IPS-18a (cell line): ENCODE results near the gene ANKS1A.
A peak's percentile ranks its signal among the peaks of the same experiment; 100 is the strongest.
"Not testable (repeated sequence)": the region's sequence is repeated elsewhere in the genome, so short reads cannot be mapped to it uniquely, and the experiment has no call there.

Experiments used
- H3K27ac ChIP-seq: one replicate; pipeline ENCODE4 v1.5.1; 2013; ENCODE audit warnings: low read length
- H3K27me3 ChIP-seq: one replicate; pipeline ENCODE4 v1.6.1; 2013; ENCODE audit warnings: mild to moderate bottlenecking, low read length; ENCODE audit not compliant: control insufficient read depth, insufficient read depth
- H3K36me3 ChIP-seq: one replicate; pipeline ENCODE4 v1.6.1; 2013; ENCODE audit warnings: low read depth, low read length; ENCODE audit not compliant: control insufficient read depth
- H3K4me1 ChIP-seq: one replicate; pipeline ENCODE4 v1.6.1; 2013; ENCODE audit warnings: low read depth, low read length; ENCODE audit not compliant: control insufficient read depth
- H3K4me3 ChIP-seq: one replicate; pipeline ENCODE4 v1.5.1; 2013; ENCODE audit warnings: low read length
- H3K9ac ChIP-seq: one replicate; pipeline ENCODE4 v1.6.1; 2013; ENCODE audit warnings: mild to moderate bottlenecking, low read length, moderate library complexity
- H3K9me3 ChIP-seq: one replicate; pipeline ENCODE4 v1.6.1; 2013; ENCODE audit warnings: low read depth, low read length; ENCODE audit not compliant: control insufficient read depth

ANKS1A gene

DNA sequence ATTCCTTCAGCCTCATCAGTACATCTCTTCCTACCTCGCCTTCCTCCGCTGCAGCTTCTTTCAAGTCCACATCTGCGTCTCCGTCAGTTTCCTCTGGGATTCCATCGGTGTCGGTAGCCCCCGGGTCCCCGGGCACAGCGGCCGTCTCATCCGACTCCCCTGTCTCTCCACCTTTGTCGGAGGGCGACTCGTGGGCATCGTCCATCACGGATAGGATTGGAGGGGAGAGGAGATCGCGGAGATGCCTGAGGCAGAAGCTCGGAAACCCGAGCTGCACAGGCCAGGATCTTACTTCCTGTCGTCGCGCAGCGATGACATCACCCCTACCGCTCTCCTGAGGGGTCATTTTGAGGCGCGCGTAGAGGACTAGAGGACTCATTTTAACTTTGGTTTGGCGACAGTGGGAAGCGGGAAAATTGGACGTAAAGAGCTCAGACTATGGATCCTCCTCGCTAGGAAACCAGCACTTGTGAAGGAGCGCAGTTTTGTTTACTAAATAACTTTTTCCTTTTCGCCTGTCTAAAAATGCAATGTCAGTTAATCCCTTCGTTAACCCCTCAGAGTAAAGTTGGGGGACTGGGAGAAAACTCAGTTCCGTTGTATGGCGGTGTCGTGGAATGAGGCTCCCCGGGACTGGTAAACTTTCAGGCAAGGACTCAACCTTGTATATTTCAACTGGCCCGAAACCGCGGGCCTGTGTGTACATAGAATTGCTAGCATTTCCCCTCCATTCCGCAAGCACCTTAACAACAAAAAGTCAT is 1.1 kb upstream of the ANKS1A start, which contains the start of gene TAF11:
TSS of gene TAF11 (minus strand) at position 290 of the 761 bp plus-strand sequence. CDS start at position 205, 85 bp downstream.
- H3K4me3 ChIP-seq, result peak within 1 kb of the TSS; percentile 99
- peak within 1 kb of the TSS; percentile 90 for H3K27ac ChIP-seq
- H3K36me3 ChIP-seq, result peaks cover 3% of the 10 kb centered on the region
- H3K9ac ChIP-seq, result peak within 1 kb of the TSS; percentile 87
- H3K27me3 ChIP-seq, result no peaks in the 10 kb centered on the region
- H3K9me3 ChIP-seq, result no peaks in the 10 kb centered on the region
- H3K4me1 ChIP-seq, result peaks cover 4% of the 10 kb centered on the region

GRCh38 chr6:34888514-34888856 is 570 bp upstream of the ANKS1A start:
- peak overlapping the region; percentile 90 for H3K27ac ChIP-seq
- H3K4me3 ChIP-seq, result peak overlapping the region; percentile 99
- H3K4me1 ChIP-seq, result peaks cover 4% of the 10 kb centered on the region
- no peaks in the 10 kb centered on the region for H3K9me3 ChIP-seq
- peak overlapping the region; percentile 87 for H3K9ac ChIP-seq
- H3K27me3 ChIP-seq, result no peaks in the 10 kb centered on the region
- no peaks in the 10 kb centered on the region for H3K36me3 ChIP-seq

DNA sequence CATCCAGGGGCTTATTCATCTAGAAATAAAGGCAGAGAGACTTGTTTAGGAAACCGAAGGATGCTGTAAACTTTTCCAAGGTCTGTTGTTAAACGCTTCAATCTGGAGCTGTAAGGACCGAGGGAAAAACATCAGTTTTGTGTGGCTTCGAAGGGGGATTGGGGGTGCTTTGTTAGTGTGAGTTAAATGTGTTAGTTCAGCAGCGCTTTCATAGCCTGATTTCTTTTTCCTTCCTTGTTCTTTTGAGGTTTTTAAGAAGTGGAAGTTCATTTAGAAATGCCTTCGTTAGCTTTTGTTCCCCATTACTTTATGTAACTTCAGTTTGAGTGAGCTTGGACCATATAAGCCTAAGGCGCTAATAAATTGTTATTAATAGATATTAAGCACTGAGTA is 1.5 kb downstream of the ANKS1A start:
- H3K27ac ChIP-seq, result no peak overlapping the region
- peak overlapping the region; percentile 69 for H3K9ac ChIP-seq
- peaks cover 4% of the 10 kb centered on the region for H3K4me1 ChIP-seq

GRCh38 chr6:34891296-34891695 is 2.2 kb downstream of the ANKS1A start:
- H3K4me1 ChIP-seq, result peaks cover 4% of the 10 kb centered on the region
- H3K27me3 ChIP-seq, result no peaks in the 10 kb centered on the region
- no peaks in the 10 kb centered on the region for H3K36me3 ChIP-seq
- no peak overlapping the region for H3K27ac ChIP-seq
- H3K4me3 ChIP-seq, result no peak overlapping the region
- no peaks in the 10 kb centered on the region for H3K9me3 ChIP-seq
- no peak overlapping the region for H3K9ac ChIP-seq

More for the DNA sequence above, 1.5 kb downstream of the ANKS1A start:
- H3K4me3 ChIP-seq, result peak overlapping the region; percentile 99
- no peaks in the 10 kb centered on the region for H3K36me3 ChIP-seq
- H3K9me3 ChIP-seq, result no peaks in the 10 kb centered on the region
- H3K27me3 ChIP-seq, result no peaks in the 10 kb centered on the region

DNA sequence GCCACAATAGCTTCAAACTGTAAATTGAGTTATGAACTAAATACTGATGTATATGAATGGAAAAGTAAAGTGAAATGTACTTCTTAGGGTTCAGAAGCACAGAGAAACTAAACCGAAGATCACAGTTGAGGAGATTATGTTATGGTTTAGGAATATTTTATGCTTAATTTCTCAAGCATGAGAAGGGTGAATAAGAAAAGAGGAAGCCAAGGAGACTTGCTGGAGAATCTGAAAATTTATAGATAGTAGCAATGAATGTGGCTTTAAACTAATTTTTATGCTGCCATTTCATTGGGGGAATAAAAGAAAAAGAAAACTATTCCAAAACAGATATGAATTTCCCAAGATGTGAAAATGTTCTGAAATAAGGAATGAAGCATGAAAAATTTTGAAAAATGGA is 5.6 kb downstream of the ANKS1A start:
- no peak overlapping the region for H3K4me3 ChIP-seq
- no peaks in the 10 kb centered on the region for H3K36me3 ChIP-seq
- no peak overlapping the region for H3K27ac ChIP-seq
- H3K27me3 ChIP-seq, result no peaks in the 10 kb centered on the region
- no peaks in the 10 kb centered on the region for H3K9me3 ChIP-seq
- peaks cover 4% of the 10 kb centered on the region for H3K4me1 ChIP-seq
- no peak overlapping the region for H3K9ac ChIP-seq

- H3K9me3 ChIP-seq, result no peaks in the 10 kb centered on the region
- no peak overlapping the region for H3K27ac ChIP-seq
- H3K9ac ChIP-seq, result no peak overlapping the region
- H3K27me3 ChIP-seq, result no peaks in the 10 kb centered on the region
- H3K36me3 ChIP-seq, result no peaks in the 10 kb centered on the region
- H3K4me1 ChIP-seq, result no peaks in the 10 kb centered on the region
- no peak overlapping the region for H3K4me3 ChIP-seq
Measured at GRCh38 chr6:34897130-34897529, 8.1 kb downstream of the ANKS1A start.

DNA sequence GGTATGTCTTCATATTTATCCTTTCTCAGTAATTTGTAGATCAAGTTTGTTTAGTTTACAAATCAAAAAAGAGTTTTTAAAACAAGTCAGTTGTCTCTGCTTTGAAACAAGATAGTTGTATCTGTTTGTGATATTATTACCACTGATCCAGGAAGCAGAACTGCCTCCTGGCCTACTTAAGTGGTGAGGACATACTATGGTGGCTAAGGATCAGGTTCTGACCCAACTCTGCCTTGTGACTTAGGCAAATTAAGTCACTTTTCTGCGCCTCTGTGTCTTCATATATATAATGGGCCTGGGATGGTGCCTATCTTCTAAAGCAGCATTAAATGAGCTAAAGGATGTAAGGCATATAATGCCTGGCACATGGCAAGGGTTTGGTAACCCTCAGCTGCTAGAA is 8.7 kb downstream of the ANKS1A start:
- H3K9ac ChIP-seq, result no peak overlapping the region
- no peaks in the 10 kb centered on the region for H3K4me1 ChIP-seq
- H3K36me3 ChIP-seq, result no peaks in the 10 kb centered on the region
- H3K4me3 ChIP-seq, result no peak overlapping the region
- H3K27me3 ChIP-seq, result no peaks in the 10 kb centered on the region
- H3K27ac ChIP-seq, result no peak overlapping the region
- no peaks in the 10 kb centered on the region for H3K9me3 ChIP-seq

- H3K36me3 ChIP-seq, H3K4me1 ChIP-seq, H3K27ac ChIP-seq, H3K4me3 ChIP-seq, H3K27me3 ChIP-seq, H3K9ac ChIP-seq, H3K9me3 ChIP-seq: not testable (repeated sequence)
Measured at GRCh38 chr6:34899748-34900147, 10.7 kb downstream of the ANKS1A start.

GRCh38 chr6:34900321-34901031 is 11.4 kb downstream of the ANKS1A start:
- no peaks in the 10 kb centered on the region for H3K36me3 ChIP-seq
- no peaks in the 10 kb centered on the region for H3K9me3 ChIP-seq
- no peak overlapping the region for H3K27ac ChIP-seq
- H3K4me3 ChIP-seq, result no peak overlapping the region
- H3K27me3 ChIP-seq, result no peaks in the 10 kb centered on the region
- no peak overlapping the region for H3K9ac ChIP-seq
- no peaks in the 10 kb centered on the region for H3K4me1 ChIP-seq

DNA sequence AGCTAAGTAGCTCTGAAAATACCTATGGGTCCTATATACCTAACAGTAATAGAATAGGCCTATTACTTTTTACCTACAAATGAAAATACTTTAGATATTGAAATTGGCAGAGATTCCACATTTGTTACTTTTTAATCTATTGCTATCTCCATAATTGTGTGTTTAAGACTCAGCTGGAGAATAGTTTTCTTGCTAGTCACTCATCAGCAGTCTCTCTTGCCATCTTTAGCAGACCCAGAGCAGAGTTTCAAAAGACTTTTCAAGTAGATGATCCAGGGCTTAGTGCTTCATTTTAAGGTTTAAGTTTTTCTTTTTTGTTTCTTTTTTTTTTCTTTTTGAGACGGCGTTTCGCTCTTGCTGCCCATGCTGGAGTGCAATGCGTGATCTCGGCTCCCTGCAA is 12.9 kb downstream of the ANKS1A start:
- H3K36me3 ChIP-seq, result no peaks in the 10 kb centered on the region

DNA sequence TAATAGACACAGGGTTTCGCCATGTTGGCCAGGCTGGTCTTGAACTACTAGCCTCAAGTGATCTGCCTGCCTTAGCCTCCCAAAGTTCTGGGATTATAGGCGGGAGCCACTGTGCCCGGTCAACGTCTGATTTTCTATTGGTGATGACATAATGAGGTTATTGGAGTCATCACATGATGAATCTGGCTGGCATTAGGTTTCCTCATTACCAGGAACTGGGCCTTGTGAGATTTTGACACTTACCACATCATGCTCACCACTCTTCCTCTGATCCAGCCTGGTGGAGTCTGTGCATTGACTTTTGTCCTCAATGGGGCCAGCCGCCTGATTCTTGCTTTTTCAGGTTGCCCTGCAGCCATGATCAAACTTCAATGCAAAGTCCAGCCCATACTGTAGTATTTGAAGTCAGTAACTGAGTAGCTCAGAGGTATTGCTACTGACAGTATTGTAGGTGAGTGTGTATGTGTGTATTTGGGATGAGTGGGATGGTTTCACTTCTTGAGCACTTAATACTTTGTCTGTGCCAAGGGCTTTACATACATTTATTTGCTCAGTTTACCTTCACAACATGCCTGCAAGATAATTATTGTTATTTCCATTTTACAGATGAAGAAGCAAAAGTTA is 16.0 kb downstream of the ANKS1A start:
- Histone ChIP-seq H3K27me3 (no peaks in the 10 kb centered on the region), H3K4me1 (no peaks in the 10 kb centered on the region), H3K36me3 (no peaks in the 10 kb centered on the region), H3K27ac (no peak overlapping the region), H3K9ac (no peak overlapping the region), H3K4me3 (no peak overlapping the region), H3K9me3 (no peaks in the 10 kb centered on the region)

More for the DNA sequence above, 12.9 kb downstream of the ANKS1A start:
- H3K4me1 ChIP-seq, result no peaks in the 10 kb centered on the region
- H3K27me3 ChIP-seq, result no peaks in the 10 kb centered on the region
- H3K9ac ChIP-seq, result no peak overlapping the region
- H3K4me3 ChIP-seq, result no peak overlapping the region
- no peak overlapping the region for H3K27ac ChIP-seq
- no peaks in the 10 kb centered on the region for H3K9me3 ChIP-seq
